ENCODE measurements around the gene SLC25A45. TPM values are rescaled to one million over a fixed set of nuclear protein-coding genes. Genes with fewer than 3 reads are reported as not detected.

SLC25A45 gene
- total RNA-seq, 2 donors from 2014 or later: 11.7 to 13.3 TPM

GRCh38 chr11:65390996-65391395 is 8.6 kb upstream of the SLC25A45 start:
- Histone ChIP-seq H3K4me1 (replicated peaks) (peaks cover 13% of the 10 kb centered on the region), H3K9me3 (no peaks in the 10 kb centered on the region), H3K27me3 (replicated peaks; ENCODE audit: insufficient read depth) (no peaks in the 10 kb centered on the region), H3K4me3 (no peak overlapping the region), H3K36me3 (no peaks in the 10 kb centered on the region), H3K27ac (peak overlapping the region; percentile 71 to 73)
- WGBS: 42% methylated on average over 9 of the region's 9 CpGs
- intact Hi-C loops (cut with DNase I): no loop called here
- TF ChIP-seq POLR2A (IDR thresholded peaks at IDR 0.05) (no peak), CTCF (IDR thresholded peaks at IDR 0.05) (no peak), POLR2AphosphoS5 (IDR thresholded peaks at IDR 0.05) (no peak)
- DNase-seq (ENCODE audit: low spot score): no peak

DNA sequence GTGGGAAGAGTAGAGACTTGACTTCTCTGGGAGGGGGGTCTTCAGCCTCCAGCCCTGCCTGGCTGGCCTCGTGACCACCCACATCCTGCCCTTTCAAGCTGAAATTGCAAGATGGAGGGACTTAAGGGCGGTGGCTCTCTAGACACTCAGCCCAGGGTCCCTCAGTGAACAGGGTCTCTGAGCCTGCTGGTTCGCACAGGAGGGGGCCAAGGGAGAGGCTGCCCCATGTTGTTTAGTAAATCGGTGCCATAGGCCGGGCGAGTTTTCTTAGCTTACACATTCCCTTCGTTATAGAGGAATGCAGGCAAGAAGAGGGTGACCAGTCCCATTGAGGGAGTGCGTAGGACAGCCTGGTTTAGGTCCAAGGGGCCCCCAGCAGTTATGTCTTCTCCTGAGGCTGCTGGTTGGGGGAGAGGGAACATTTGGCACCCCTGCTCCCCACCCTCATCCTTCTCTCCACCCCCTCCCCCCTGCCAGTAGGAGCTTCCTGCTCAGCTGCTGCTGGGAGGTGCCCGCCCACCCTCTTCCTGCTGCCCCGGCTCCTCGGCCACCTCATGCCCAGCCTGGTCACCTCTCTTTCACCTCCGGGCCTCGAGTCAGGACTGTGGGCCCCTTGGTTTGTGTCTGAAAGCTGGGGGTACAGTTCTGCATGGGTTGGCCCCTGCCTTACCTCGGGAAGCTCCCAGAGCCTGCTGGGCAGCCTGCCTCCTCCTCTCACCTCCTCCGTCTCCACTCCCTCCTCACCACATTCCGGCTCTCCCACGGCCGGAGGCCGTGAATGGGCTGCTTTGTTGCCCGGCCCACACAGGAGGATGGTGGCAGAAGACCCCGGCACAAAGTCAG is 7.9 kb upstream of the SLC25A45 start:
- no peaks in the 10 kb centered on the region for H3K27me3 ChIP-seq (replicated peaks; ENCODE audit: insufficient read depth)
- peak overlapping the region; percentile 71 to 73 for H3K27ac ChIP-seq
- H3K4me3 ChIP-seq: no peak overlapping the region
- no peak for DNase-seq (ENCODE audit: low spot score)
- 49% methylated on average over 21 of the region's 21 CpGs for WGBS
- TF ChIP-seq POLR2A (IDR thresholded peaks at IDR 0.05) (no peak), POLR2AphosphoS5 (IDR thresholded peaks at IDR 0.05) (no peak), CTCF (IDR thresholded peaks at IDR 0.05) (no peak)
- H3K4me1 ChIP-seq (replicated peaks): peaks cover 13% of the 10 kb centered on the region
- intact Hi-C loops (cut with DNase I): no loop called here
- no peaks in the 10 kb centered on the region for H3K9me3 ChIP-seq
- no peaks in the 10 kb centered on the region for H3K36me3 ChIP-seq

DNA sequence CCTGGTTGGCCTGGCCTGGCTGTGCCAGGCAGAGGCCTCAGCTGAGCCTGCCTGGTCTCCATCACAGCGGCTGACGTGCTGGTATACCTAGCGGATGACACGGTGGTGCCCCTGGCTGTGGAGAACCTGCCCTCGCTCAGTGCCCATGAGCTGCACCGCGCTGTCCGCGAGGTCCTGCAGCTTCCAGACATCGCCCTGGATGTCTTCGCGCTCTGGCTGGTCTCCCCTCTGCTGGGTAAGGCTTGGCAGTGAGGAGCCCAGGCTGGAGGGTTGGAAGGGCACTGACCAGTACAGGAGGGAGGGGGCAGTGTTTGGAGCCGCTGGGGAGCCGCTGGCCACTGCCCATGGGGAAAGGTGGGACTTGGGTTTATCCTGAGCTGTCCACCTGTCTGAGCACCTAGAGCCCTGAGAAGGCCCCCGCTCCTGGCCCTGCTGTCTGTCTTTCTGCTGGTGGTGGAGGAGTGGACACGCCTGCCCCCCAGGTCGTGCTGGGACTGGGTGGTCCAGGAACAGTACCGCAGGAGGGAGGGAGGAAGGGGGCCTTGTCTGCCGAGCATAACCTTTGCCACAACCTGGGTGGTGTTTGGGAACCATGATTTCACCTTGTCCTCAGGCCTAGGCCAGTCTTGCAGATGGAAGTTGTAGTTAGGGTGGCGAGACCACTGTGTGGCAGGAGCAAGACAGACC is 7.0 kb upstream of the SLC25A45 start:
- Histone ChIP-seq H3K27ac (peak overlapping the region in 1 of 2 donors; percentile 73), H3K27me3 (replicated peaks; ENCODE audit: insufficient read depth) (no peaks in the 10 kb centered on the region), H3K4me3 (no peak overlapping the region), H3K4me1 (replicated peaks) (peaks cover 13% of the 10 kb centered on the region), H3K9me3 (no peaks in the 10 kb centered on the region), H3K36me3 (no peaks in the 10 kb centered on the region)
- TF ChIP-seq POLR2AphosphoS5 (IDR thresholded peaks at IDR 0.05) (no peak), CTCF (IDR thresholded peaks at IDR 0.05) (no peak), POLR2A (IDR thresholded peaks at IDR 0.05) (no peak)
- DNase-seq (ENCODE audit: low spot score): no peak
- intact Hi-C loops (cut with DNase I): no loop called here
- 86% methylated on average over 20 of the region's 20 CpGs for WGBS

- DNase-seq (ENCODE audit: low spot score): no peak
- H3K9me3 ChIP-seq: no peaks in the 10 kb centered on the region
- no peak overlapping the region for H3K4me3 ChIP-seq
- H3K27me3 ChIP-seq (replicated peaks; ENCODE audit: insufficient read depth): no peaks in the 10 kb centered on the region
- H3K27ac ChIP-seq: peak overlapping the region in 1 of 2 donors; percentile 18
- peaks cover 13% of the 10 kb centered on the region for H3K4me1 ChIP-seq (replicated peaks)
- no peak for TF ChIP-seq CTCF (IDR thresholded peaks at IDR 0.05)
- no peak for TF ChIP-seq POLR2A (IDR thresholded peaks at IDR 0.05)
- TF ChIP-seq POLR2AphosphoS5 (IDR thresholded peaks at IDR 0.05): no peak
- intact Hi-C loops (cut with DNase I): no loop called here
- 97% methylated on average over 4 of the region's 4 CpGs for WGBS
- no peaks in the 10 kb centered on the region for H3K36me3 ChIP-seq
These were observed 6.3 kb upstream of the SLC25A45 start for GRCh38 chr11:65388731-65389130.
